Mononuclear cell (primary cell): ENCODE results near the gene SMIM36. TPM values are rescaled to one million over a fixed set of nuclear protein-coding genes. Genes with fewer than 3 reads are reported as not detected.
"Not testable (repeated sequence)": the region's sequence is repeated elsewhere in the genome, so short reads cannot be mapped to it uniquely, and the experiment has no call there.

Experiments used
- H3K27me3 ChIP-seq: 2 replicates; pipeline ENCODE4 v1.6.0; 2011; ENCODE audit warnings: low read length, control low read depth; ENCODE audit not compliant: insufficient read depth
- H3K4me1 ChIP-seq: 2 replicates; pipeline ENCODE4 v1.5.1; 2011; ENCODE audit warnings: mild to moderate bottlenecking, low read length, control low read depth; ENCODE audit not compliant: insufficient read depth
- H3K4me3 ChIP-seq: 2 replicates; pipeline ENCODE4 v1.5.1; 2011; ENCODE audit warnings: mild to moderate bottlenecking, low read length, moderate library complexity
- H3K9me3 ChIP-seq: 2 replicates; pipeline ENCODE4 v1.5.1; 2011; ENCODE audit warnings: low read depth, mild to moderate bottlenecking, control low read depth, low read length
- total RNA-seq: library from RNA; depleted of rRNA; stranded (reverse); fragments of >200 nt; gene quantifications from one replicate; pipeline ENCODE4 v1.2.3, GENCODE V29; 2012

SMIM36 gene
- total RNA-seq, 1 donor: not detected

- H3K4me1 ChIP-seq: no peaks in the 10 kb centered on the region
- H3K9me3 ChIP-seq: no peaks in the 10 kb centered on the region
- H3K4me3 ChIP-seq: no peak overlapping the region
- H3K27me3 ChIP-seq: no peaks in the 10 kb centered on the region
These were observed 26.7 kb downstream of the SMIM36 start for GRCh38 chr17:55484575-55484974.

- no peak overlapping the region for H3K4me3 ChIP-seq
- no peaks in the 10 kb centered on the region for H3K27me3 ChIP-seq
- H3K4me1 ChIP-seq: no peaks in the 10 kb centered on the region
- no peaks in the 10 kb centered on the region for H3K9me3 ChIP-seq
These were observed 28.5 kb downstream of the SMIM36 start for GRCh38 chr17:55482591-55483389.

- no peaks in the 10 kb centered on the region for H3K9me3 ChIP-seq
- H3K4me3 ChIP-seq: no peak overlapping the region
- no peaks in the 10 kb centered on the region for H3K4me1 ChIP-seq
- H3K27me3 ChIP-seq: no peaks in the 10 kb centered on the region
These were observed 30.5 kb downstream of the SMIM36 start for GRCh38 chr17:55480631-55481315.

GRCh38 chr17:55479903-55480302 is 31.3 kb downstream of the SMIM36 start:
- no peaks in the 10 kb centered on the region for H3K4me1 ChIP-seq
- no peaks in the 10 kb centered on the region for H3K27me3 ChIP-seq
- no peak overlapping the region for H3K4me3 ChIP-seq
- H3K9me3 ChIP-seq: no peaks in the 10 kb centered on the region

- H3K27me3 ChIP-seq: no peaks in the 10 kb centered on the region
- no peaks in the 10 kb centered on the region for H3K4me1 ChIP-seq
- H3K4me3 ChIP-seq: no peak overlapping the region
- no peaks in the 10 kb centered on the region for H3K9me3 ChIP-seq
These were observed 32.3 kb downstream of the SMIM36 start for GRCh38 chr17:55478971-55479370.

- no peaks in the 10 kb centered on the region for H3K4me1 ChIP-seq
- H3K4me3 ChIP-seq: no peak overlapping the region
- no peaks in the 10 kb centered on the region for H3K27me3 ChIP-seq
- no peaks in the 10 kb centered on the region for H3K9me3 ChIP-seq
These were observed 44.6 kb downstream of the SMIM36 start for GRCh38 chr17:55466671-55467070.

- H3K27me3 ChIP-seq, H3K4me3 ChIP-seq, H3K4me1 ChIP-seq, H3K9me3 ChIP-seq: not testable (repeated sequence)
These were observed 45.5 kb downstream of the SMIM36 start for GRCh38 chr17:55465771-55466170.

GRCh38 chr17:55463600-55463999 is 47.7 kb downstream of the SMIM36 start:
- no peak overlapping the region for H3K4me3 ChIP-seq
- no peaks in the 10 kb centered on the region for H3K4me1 ChIP-seq
- H3K9me3 ChIP-seq: no peaks in the 10 kb centered on the region
- H3K27me3 ChIP-seq: no peaks in the 10 kb centered on the region

- H3K4me3 ChIP-seq: no peak overlapping the region
- no peaks in the 10 kb centered on the region for H3K27me3 ChIP-seq
- H3K9me3 ChIP-seq: no peaks in the 10 kb centered on the region
- H3K4me1 ChIP-seq: no peaks in the 10 kb centered on the region
These were observed 48.5 kb downstream of the SMIM36 start for GRCh38 chr17:55462711-55463110.

GRCh38 chr17:55462234-55462633 is 49.0 kb downstream of the SMIM36 start:
- no peak overlapping the region for H3K4me3 ChIP-seq
- no peaks in the 10 kb centered on the region for H3K27me3 ChIP-seq
- H3K9me3 ChIP-seq: no peaks in the 10 kb centered on the region
- no peaks in the 10 kb centered on the region for H3K4me1 ChIP-seq

GRCh38 chr17:55458978-55459377 is 52.3 kb downstream of the SMIM36 start:
- no peaks in the 10 kb centered on the region for H3K9me3 ChIP-seq
- H3K4me1 ChIP-seq: no peaks in the 10 kb centered on the region
- no peak overlapping the region for H3K4me3 ChIP-seq
- H3K27me3 ChIP-seq: no peaks in the 10 kb centered on the region

GRCh38 chr17:55458287-55458900 is 52.9 kb downstream of the SMIM36 start:
- no peaks in the 10 kb centered on the region for H3K27me3 ChIP-seq
- no peaks in the 10 kb centered on the region for H3K4me1 ChIP-seq
- no peaks in the 10 kb centered on the region for H3K9me3 ChIP-seq
- no peak overlapping the region for H3K4me3 ChIP-seq

GRCh38 chr17:55456307-55457240 is 54.7 kb downstream of the SMIM36 start:
- H3K27me3 ChIP-seq: no peaks in the 10 kb centered on the region
- no peaks in the 10 kb centered on the region for H3K4me1 ChIP-seq
- no peak overlapping the region for H3K4me3 ChIP-seq
- no peaks in the 10 kb centered on the region for H3K9me3 ChIP-seq

- Histone ChIP-seq H3K9me3 (no peaks in the 10 kb centered on the region), H3K4me1 (no peaks in the 10 kb centered on the region), H3K27me3 (no peaks in the 10 kb centered on the region), H3K4me3 (no peak overlapping the region)
These were observed 56.3 kb downstream of the SMIM36 start for GRCh38 chr17:55454906-55455474.
